ENCODE data around the gene ANTXR1.

Gene ANTXR1

GRCh38 chr2:69132960-69133590 lies 120.1 kb downstream of the ANTXR1 start:
- H3K4me2 ChIP-seq (ENCODE audit: low read depth, low read length, poor library complexity, severe bottlenecking): no peak overlapping the region

GRCh38 chr2:69133898-69134297 lies 120.9 kb downstream of the ANTXR1 start:
- no peak overlapping the region for H3K9ac ChIP-seq (ENCODE audit: low read depth, low read length, poor library complexity, severe bottlenecking)
- H3K9me3 ChIP-seq (ENCODE audit: insufficient read depth, low read depth, low read length): no peaks in the 10 kb centered on the region
- H3K27me3 ChIP-seq (ENCODE audit: insufficient read depth, low read length, poor library complexity, severe bottlenecking): no peaks in the 10 kb centered on the region
- H4K20me1 ChIP-seq (ENCODE audit: insufficient read depth, low read length, poor library complexity, severe bottlenecking): no peaks in the 10 kb centered on the region
- no peaks in the 10 kb centered on the region for H3K79me2 ChIP-seq (ENCODE audit: insufficient read depth, low read length)
- H3K36me3 ChIP-seq (ENCODE audit: insufficient read depth, low read length): no peaks in the 10 kb centered on the region
- H3K9me2 ChIP-seq (replicated peaks; ENCODE audit: low read depth, low read length): no peaks in the 10 kb centered on the region
- H3F3A ChIP-seq (ENCODE audit: low read depth): no peaks in the 10 kb centered on the region
- H3K4me1 ChIP-seq (ENCODE audit: insufficient read depth, low read length, poor library complexity, severe bottlenecking): no peaks in the 10 kb centered on the region
- H2AFZ ChIP-seq (ENCODE audit: low read length): no peak overlapping the region
- no peak overlapping the region for H3K4me3 ChIP-seq (ENCODE audit: low read length, poor library complexity, severe bottlenecking)
- no peak for TF ChIP-seq CTCF (conservative IDR thresholded peaks at IDR 0.05; ENCODE audit: low read length)
- no peak overlapping the region for H3K4me2 ChIP-seq (ENCODE audit: low read depth, low read length, poor library complexity, severe bottlenecking)

More at GRCh38 chr2:69132960-69133590, 120.1 kb downstream of the ANTXR1 start:
- Histone ChIP-seq H3K9me2 (replicated peaks; ENCODE audit: low read depth, low read length) (no peaks in the 10 kb centered on the region), H3K36me3 (ENCODE audit: insufficient read depth, low read length) (no peaks in the 10 kb centered on the region), H3K9me3 (ENCODE audit: insufficient read depth, low read depth, low read length) (no peaks in the 10 kb centered on the region), H3F3A (ENCODE audit: low read depth) (no peaks in the 10 kb centered on the region), H3K79me2 (ENCODE audit: insufficient read depth, low read length) (no peaks in the 10 kb centered on the region), H3K4me3 (ENCODE audit: low read length, poor library complexity, severe bottlenecking) (no peak overlapping the region), H3K27me3 (ENCODE audit: insufficient read depth, low read length, poor library complexity, severe bottlenecking) (no peaks in the 10 kb centered on the region), H4K20me1 (ENCODE audit: insufficient read depth, low read length, poor library complexity, severe bottlenecking) (no peaks in the 10 kb centered on the region), H3K9ac (ENCODE audit: low read depth, low read length, poor library complexity, severe bottlenecking) (no peak overlapping the region), H3K4me1 (ENCODE audit: insufficient read depth, low read length, poor library complexity, severe bottlenecking) (no peaks in the 10 kb centered on the region), H2AFZ (ENCODE audit: low read length) (no peak overlapping the region)
- TF ChIP-seq EZH2phosphoT487 (IDR thresholded peaks at IDR 0.05; ENCODE audit: borderline replicate concordance): no peak
- no peak for TF ChIP-seq CTCF (conservative IDR thresholded peaks at IDR 0.05; ENCODE audit: low read length)

GRCh38 chr2:69134306-69134945 lies 121.4 kb downstream of the ANTXR1 start:
- Histone ChIP-seq H3K79me2 (ENCODE audit: insufficient read depth, low read length) (no peaks in the 10 kb centered on the region), H2AFZ (ENCODE audit: low read length) (no peak overlapping the region), H3K4me1 (ENCODE audit: insufficient read depth, low read length, poor library complexity, severe bottlenecking) (no peaks in the 10 kb centered on the region), H3K4me3 (ENCODE audit: low read length, poor library complexity, severe bottlenecking) (no peak overlapping the region), H3K4me2 (ENCODE audit: low read depth, low read length, poor library complexity, severe bottlenecking) (no peak overlapping the region), H3F3A (ENCODE audit: low read depth) (no peaks in the 10 kb centered on the region), H3K9me3 (ENCODE audit: insufficient read depth, low read depth, low read length) (no peaks in the 10 kb centered on the region), H3K9ac (ENCODE audit: low read depth, low read length, poor library complexity, severe bottlenecking) (no peak overlapping the region), H3K9me2 (replicated peaks; ENCODE audit: low read depth, low read length) (no peaks in the 10 kb centered on the region), H3K27me3 (ENCODE audit: insufficient read depth, low read length, poor library complexity, severe bottlenecking) (no peaks in the 10 kb centered on the region), H3K36me3 (ENCODE audit: insufficient read depth, low read length) (no peaks in the 10 kb centered on the region), H4K20me1 (ENCODE audit: insufficient read depth, low read length, poor library complexity, severe bottlenecking) (no peaks in the 10 kb centered on the region)
- TF ChIP-seq EZH2phosphoT487 (IDR thresholded peaks at IDR 0.05; ENCODE audit: borderline replicate concordance) (no peak), CTCF (conservative IDR thresholded peaks at IDR 0.05; ENCODE audit: low read length) (no peak)
